SIG-M5 treated with dmso at 0.1 percent for 504 hours (cell line): ENCODE results near the gene DNMT3A.

Experiments used
- DNase-seq: peaks from one replicate; lab custom pipeline; 2025; ENCODE audit not compliant: unreplicated experiment; lab: John Stamatoyannopoulos, UW

Gene DNMT3A

GRCh38 chr2:25341753-25342371, at the start of gene DNMT3A:
DNMT3A (minus strand) TSS chr2:25341925; CDS start chr2:25313984, 27,941 bp downstream.
- peak; percentile 66 for DNase-seq

GRCh38 chr2:25389161-25389560, 47.4 kb upstream of the DNMT3A start:
- DNase-seq, result no peak

- DNase-seq, result no peak
Measured at GRCh38 chr2:25388491-25388890, 46.8 kb upstream of the DNMT3A start.

GRCh38 chr2:25387876-25388449, 46.2 kb upstream of the DNMT3A start:
- no peak for DNase-seq

- DNase-seq, result peak; percentile 10
Measured at GRCh38 chr2:25386971-25387875, 45.5 kb upstream of the DNMT3A start.

- no peak for DNase-seq
Measured at GRCh38 chr2:25385910-25386309, 44.2 kb upstream of the DNMT3A start.

- DNase-seq, result no peak
Measured at GRCh38 chr2:25383806-25384205, 42.1 kb upstream of the DNMT3A start.

- no peak for DNase-seq
Measured at GRCh38 chr2:25381502-25381901, 39.8 kb upstream of the DNMT3A start.

- no peak for DNase-seq
Measured at GRCh38 chr2:25380586-25381375, 39.1 kb upstream of the DNMT3A start.

GRCh38 chr2:25380023-25380422, 38.3 kb upstream of the DNMT3A start:
- no peak for DNase-seq

GRCh38 chr2:25379535-25379934, 37.8 kb upstream of the DNMT3A start:
- no peak for DNase-seq

- DNase-seq, result no peak
Measured at GRCh38 chr2:25378731-25379490, 37.2 kb upstream of the DNMT3A start.

- DNase-seq, result no peak
Measured at GRCh38 chr2:25377822-25378421, 36.2 kb upstream of the DNMT3A start.

GRCh38 chr2:25376750-25377621, 35.3 kb upstream of the DNMT3A start:
- peak; percentile 90 for DNase-seq

GRCh38 chr2:25375989-25376545, 34.3 kb upstream of the DNMT3A start:
- no peak for DNase-seq

GRCh38 chr2:25375371-25375988, 33.8 kb upstream of the DNMT3A start:
- DNase-seq, result no peak

- DNase-seq, result no peak
Measured at GRCh38 chr2:25374827-25375226, 33.1 kb upstream of the DNMT3A start.

- DNase-seq, result no peak
Measured at GRCh38 chr2:25374411-25374810, 32.7 kb upstream of the DNMT3A start.
